MV-4-11 (cell line): Measurements from ENCODE around the gene CALHM6.
"Not testable (repeated sequence)": the region's sequence is repeated elsewhere in the genome, so short reads cannot be mapped to it uniquely, and the experiment has no call there.

ENCODE experiments used
- DNase-seq: peaks from one replicate; lab custom pipeline; 2025; lab: John Stamatoyannopoulos, UW

CALHM6 gene

DNA sequence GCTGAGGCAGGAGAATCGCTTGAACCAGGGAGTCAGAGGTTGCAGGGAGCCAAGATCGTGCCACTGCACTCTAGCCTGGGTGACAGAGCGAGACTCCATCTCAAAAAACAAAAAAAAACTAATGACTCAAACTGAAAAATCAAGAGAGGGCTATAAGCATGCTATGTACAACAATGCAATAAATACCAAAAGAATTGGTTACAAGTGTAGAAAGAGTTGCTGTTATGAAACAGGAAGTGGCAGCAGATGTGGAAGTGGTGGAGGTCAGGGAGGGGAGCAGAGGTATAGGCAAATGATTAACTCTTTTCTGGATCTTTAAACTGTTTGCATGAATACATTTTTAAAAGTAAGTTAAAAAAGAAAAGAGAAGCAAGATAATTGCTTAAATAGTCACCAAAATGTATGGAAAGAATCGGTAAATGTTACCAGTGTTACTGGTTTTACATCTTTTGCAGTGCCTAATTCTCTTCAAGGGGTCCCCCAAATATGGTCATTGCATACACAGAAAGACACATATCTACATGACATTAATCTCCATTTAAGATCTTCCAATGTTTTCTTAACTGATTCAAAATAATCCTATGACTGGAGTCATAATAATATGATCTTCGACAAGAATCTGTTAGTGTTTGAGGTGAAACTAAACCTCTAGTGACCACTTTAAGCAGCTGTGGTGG is 15.0 kb downstream of the CALHM6 start:
- peak; percentile 92 for DNase-seq

GRCh38 chr6:116482780-116483179 is 21.6 kb downstream of the CALHM6 start:
- no peak for DNase-seq

- DNase-seq, result no peak
Measured at GRCh38 chr6:116483616-116484015, 22.4 kb downstream of the CALHM6 start.

GRCh38 chr6:116485559-116486184 is 24.5 kb downstream of the CALHM6 start:
- no peak for DNase-seq

DNA sequence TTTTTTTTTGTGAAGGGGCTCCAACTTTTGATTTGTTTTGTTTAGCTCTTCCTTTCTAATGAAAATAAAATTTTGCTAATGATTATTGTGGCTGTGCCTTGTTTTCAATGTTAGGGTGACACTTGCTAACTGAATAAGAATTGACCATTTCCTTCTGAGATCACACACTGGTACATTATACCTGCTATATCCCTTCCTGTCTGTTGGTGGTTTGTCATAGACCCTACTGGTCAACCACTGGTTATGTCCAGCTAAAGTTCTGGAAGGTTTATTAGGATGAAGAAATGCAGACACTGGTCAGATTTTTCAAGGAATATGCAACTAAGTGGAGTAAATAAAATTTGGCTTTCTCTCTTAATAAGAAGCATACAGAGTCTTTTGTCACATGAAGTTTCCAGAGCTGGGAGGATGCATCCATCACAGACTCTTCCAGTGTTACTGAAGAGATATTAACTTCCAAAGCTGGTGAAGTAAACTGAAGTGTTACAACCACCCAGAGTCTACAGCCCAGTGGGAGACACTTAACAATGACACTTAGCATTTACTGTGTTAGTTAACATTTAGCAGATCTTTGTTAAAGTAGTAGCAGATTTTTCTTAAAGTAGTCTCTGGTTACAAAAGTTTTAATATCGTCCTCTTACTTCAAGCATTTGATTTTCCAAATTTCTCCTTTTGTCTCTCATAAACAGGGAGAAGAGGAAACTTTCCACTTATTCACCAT is 30.6 kb downstream of the CALHM6 start:
- no peak for DNase-seq

GRCh38 chr6:116492331-116493067 is 31.3 kb downstream of the CALHM6 start:
- no peak for DNase-seq

- not testable (repeated sequence) for DNase-seq
Measured at GRCh38 chr6:116495161-116495560, 34.0 kb downstream of the CALHM6 start.

DNA sequence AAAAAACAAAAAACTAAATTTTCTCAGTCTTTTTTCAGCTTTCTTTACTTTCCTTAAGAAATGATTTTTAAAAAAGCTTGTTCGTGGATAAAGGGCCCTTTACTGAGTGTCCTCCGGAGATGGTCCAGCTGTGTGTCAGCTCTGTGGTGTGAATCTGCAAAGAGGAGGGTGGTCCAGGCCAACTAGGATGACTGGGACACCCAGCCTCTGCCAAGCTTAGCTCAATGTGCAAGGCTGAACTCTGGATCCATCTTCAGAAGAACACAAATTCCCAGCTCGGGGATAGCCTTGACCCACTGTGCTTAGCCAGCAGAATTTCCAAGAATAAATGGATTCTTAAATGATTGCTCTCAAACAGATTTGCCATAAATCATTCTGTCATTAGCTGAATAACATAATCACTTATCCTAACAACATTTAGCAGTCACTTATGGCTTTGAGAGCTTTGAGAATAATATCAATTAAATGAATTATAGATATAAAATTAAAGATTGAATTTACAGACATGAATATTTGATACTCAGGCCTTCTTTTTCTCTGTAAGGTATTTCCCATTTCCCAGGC is 36.0 kb downstream of the CALHM6 start:
- no peak for DNase-seq

DNA sequence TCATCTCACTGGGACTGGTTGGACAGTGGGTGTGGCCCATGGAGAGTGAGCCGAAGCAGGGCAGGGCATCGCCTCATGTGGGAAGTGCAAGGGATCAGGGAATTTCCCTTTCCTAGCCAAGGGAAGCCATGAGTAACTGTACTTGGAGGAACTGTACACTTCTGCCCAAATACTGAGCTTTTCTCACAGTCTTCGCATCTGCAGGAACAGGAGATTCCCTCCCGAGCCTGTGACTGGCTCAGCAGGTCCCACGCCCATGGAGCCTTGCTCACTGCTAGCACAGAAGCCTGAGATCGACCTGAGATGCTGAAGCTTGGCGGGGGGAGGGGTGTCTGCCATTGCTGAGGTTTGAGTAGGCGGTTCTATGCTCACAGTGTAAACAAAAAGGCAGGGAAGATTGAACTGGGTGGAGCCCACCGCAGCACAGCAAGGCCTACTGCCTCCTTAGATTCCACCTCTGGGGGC is 39.8 kb downstream of the CALHM6 start:
- no peak for DNase-seq

- no peak for DNase-seq
Measured at GRCh38 chr6:116507324-116507723, 46.1 kb downstream of the CALHM6 start.

- no peak for DNase-seq
Measured at GRCh38 chr6:116508527-116508926, 47.4 kb downstream of the CALHM6 start.

DNA sequence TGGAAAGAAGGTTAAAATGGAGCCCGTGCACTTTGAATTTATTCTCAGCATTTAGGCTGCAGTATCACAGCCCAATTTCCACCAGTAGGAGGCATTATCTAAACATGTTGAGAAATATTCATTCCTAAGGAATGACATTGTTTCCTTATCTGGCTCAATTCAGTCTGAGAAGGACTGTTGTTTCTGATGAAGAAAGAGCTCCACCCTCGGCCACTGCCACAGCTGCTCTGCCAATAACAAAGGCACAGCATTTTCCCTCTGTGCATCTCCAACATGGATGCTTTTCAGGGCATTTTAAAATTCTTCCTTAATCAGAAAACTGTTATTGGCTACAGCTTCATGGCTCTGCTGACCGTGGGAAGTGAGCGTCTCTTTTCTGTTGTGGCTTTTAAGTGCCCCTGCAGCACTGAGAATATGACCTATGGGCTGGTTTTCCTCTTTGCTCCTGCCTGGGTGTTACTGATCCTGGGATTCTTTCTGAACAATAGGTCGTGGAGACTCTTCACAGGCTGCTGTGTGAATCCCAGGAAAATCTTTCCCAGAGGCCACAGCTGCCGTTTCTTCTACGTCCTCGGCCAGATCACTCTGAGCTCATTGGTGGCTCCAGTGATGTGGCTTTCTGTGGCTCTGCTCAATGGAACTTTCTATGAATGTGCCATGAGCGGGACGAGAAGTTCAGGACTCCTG is 50.4 kb downstream of the CALHM6 start, which contains the start of gene CALHM5:
Gene CALHM5 (plus strand): TSS at position 216 of the 687 bp plus-strand sequence. CDS start 58 bp downstream, at position 274.
- peak; percentile 24 for DNase-seq

GRCh38 chr6:116512111-116512559 is 51.0 kb downstream of the CALHM6 start:
- no peak for DNase-seq

DNA sequence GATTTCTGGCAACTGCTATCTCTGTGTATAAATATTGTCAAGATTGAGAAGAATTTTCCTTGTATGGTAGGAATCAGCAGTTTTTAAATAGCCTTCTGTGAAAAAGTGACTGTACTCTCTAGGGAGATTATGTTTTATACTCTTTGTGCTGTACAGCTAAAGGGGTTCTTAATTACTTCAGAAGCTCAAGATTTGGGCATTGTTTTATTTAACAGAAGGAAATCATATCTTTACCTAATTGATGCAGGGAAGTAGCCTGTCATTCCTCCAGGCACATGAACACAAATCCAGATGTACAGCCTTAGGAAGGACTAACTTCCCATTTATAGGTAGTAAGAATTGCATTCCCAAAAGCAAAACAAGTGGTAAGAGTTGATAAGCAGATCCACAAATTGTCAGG is 51.6 kb downstream of the CALHM6 start:
- DNase-seq, result no peak
